Ascending aorta (tissue), 2 donors: ENCODE results near the gene CLCNKA. TPM values are rescaled to one million over a fixed set of nuclear protein-coding genes. Genes with fewer than 3 reads are reported as not detected.
"Not testable (repeated sequence)": the region's sequence is repeated elsewhere in the genome, so short reads cannot be mapped to it uniquely, and the experiment has no call there.

Experiments used
- DNase-seq, 2 donors: peaks; one replicate each; pipeline ENCODE4 v3.0.0-alpha.2; 2019; ENCODE audit warnings: low spot score in 2 of 2
- H3K27ac ChIP-seq, 2 donors: fragments of 200-600 bp; sonication (generic); one replicate each; pipeline ENCODE4 v1.5.1; 2016 to 2017; ENCODE audit warnings: mild to moderate bottlenecking in 1 of 2
- H3K27me3 ChIP-seq: fragments of 200-600 bp; sonication (generic); one replicate; pipeline ENCODE4 v1.5.1; 2017
- H3K36me3 ChIP-seq, 2 donors: fragments of 200-600 bp; sonication (generic); one replicate each; pipeline ENCODE4 v1.5.1; 2016
- H3K4me1 ChIP-seq, 2 donors: fragments of 200-600 bp; sonication (generic); one replicate each; pipeline ENCODE4 v1.5.1; 2016 to 2017; ENCODE audit warnings: mild to moderate bottlenecking in 1 of 2
- H3K4me3 ChIP-seq, 2 donors: fragments of 200-600 bp; sonication (generic); one replicate each; pipeline ENCODE4 v1.5.1; 2016 to 2017; ENCODE audit warnings: mild to moderate bottlenecking in 1 of 2
- H3K9me3 ChIP-seq, 2 donors: fragments of 200-600 bp; sonication (generic); one replicate each; pipeline ENCODE4 v1.5.1; 2016
- intact Hi-C: fragments of 100-400 bp; cut with DNase I; formaldehyde crosslinking; loops from one replicate; pipeline ENCODE4 v1.15.1; 2023
- total RNA-seq: library from RNA; depleted of rRNA; stranded (reverse); fragments of >200 nt; gene quantifications from one replicate; pipeline ENCODE4 v1.1.0, GENCODE V29; 2016
- TF ChIP-seq, protein P1 (sequence below), 3 experiments: fragments of 200-600 bp in 2 of 3; fragments of 450-650 bp in 1 of 3; sonication (generic) in 2 of 3; IDR thresholded peaks; one replicate each; pipeline ENCODE4 v1.5.1; 2016 to 2019; ENCODE audit warnings: antibody characterized with exemption in 3 of 3, mild to moderate bottlenecking in 1 of 3, moderate library complexity in 1 of 3

CLCNKA gene
- total RNA-seq, 1 donor from 2014 or later: not detected

DNA sequence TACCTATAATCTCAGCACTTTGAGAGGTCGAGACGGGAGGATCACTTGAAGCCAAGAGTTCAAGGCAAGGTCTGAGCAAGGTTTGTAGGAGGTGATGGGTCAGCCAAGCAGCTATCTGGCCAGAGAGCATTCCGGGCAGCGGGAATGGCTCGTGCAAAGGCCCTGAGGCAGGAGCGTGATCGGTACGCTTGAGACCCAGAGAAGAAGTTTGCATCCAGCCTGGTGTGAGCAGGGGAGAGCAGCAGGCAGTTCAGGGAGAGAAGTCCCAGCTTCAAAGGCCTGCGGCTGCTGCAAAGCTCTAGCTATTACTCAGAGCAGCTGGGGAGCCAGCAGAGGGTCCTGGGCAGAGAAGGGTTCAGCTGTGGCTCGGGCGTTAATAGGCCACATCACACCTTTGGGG lies 22.9 kb upstream of the CLCNKA start:
- H3K36me3 ChIP-seq: no peaks in the 10 kb centered on the region
- TF ChIP-seq, protein P1, sequence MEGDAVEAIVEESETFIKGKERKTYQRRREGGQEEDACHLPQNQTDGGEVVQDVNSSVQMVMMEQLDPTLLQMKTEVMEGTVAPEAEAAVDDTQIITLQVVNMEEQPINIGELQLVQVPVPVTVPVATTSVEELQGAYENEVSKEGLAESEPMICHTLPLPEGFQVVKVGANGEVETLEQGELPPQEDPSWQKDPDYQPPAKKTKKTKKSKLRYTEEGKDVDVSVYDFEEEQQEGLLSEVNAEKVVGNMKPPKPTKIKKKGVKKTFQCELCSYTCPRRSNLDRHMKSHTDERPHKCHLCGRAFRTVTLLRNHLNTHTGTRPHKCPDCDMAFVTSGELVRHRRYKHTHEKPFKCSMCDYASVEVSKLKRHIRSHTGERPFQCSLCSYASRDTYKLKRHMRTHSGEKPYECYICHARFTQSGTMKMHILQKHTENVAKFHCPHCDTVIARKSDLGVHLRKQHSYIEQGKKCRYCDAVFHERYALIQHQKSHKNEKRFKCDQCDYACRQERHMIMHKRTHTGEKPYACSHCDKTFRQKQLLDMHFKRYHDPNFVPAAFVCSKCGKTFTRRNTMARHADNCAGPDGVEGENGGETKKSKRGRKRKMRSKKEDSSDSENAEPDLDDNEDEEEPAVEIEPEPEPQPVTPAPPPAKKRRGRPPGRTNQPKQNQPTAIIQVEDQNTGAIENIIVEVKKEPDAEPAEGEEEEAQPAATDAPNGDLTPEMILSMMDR (IDR thresholded peaks at IDR 0.05): no peak
- no peaks in the 10 kb centered on the region for H3K27me3 ChIP-seq
- no peaks in the 10 kb centered on the region for H3K9me3 ChIP-seq
- H3K4me3 ChIP-seq: no peak overlapping the region
- DNase-seq: no peak
- H3K4me1 ChIP-seq: no peaks in the 10 kb centered on the region
- intact Hi-C loops: no loop called here
- H3K27ac ChIP-seq: no peak overlapping the region

DNA sequence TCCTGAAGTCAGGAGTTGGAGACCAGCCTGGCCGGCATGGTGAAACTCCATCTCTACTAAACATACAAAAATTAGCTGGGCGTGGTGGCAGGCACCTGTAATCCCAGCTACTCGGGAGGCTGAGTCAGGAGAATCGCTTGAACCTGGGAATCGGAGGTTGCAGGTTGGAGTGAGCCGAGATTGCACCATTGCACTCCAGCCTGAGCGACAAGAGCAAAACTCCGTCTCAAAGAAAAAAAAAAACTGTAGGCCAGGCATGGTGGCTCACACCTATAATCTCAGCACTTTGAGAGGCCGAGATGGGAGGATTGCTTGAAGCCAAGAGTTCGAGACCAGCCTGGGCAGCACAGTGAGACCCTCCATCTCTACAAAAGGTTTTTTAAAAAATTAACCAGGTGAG lies 20.6 kb upstream of the CLCNKA start:
- H3K4me3 ChIP-seq, H3K36me3 ChIP-seq, H3K4me1 ChIP-seq, H3K27ac ChIP-seq, DNase-seq, intact Hi-C loops, H3K27me3 ChIP-seq, H3K9me3 ChIP-seq: not testable (repeated sequence)

DNA sequence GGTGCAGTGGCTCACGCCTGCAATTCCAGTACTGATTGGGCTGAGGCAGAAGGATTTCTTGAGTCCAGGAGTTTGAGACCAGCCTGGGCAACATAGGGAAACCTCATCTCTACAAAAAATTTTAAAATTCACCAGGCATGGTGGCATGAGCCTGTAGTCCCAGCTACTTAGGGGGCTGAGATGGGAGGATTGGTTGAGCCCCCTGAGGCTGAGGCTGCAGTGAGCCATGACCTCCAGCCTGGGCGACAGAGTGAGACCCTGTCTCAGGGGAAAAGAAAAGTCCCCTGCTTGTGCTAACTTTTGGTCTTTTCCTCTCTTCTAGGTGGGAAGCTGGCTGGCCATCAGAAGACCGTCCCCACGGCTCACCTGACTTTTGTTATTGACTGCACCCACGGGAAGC lies 16.2 kb upstream of the CLCNKA start:
- H3K9me3 ChIP-seq: no peaks in the 10 kb centered on the region
- TF ChIP-seq, protein P1 (IDR thresholded peaks at IDR 0.05): no peak
- H3K4me1 ChIP-seq: no peaks in the 10 kb centered on the region
- H3K27ac ChIP-seq: no peak overlapping the region
- intact Hi-C loops: no loop called here
- no peaks in the 10 kb centered on the region for H3K36me3 ChIP-seq
- no peak overlapping the region for H3K4me3 ChIP-seq
- no peak for DNase-seq
- H3K27me3 ChIP-seq: no peaks in the 10 kb centered on the region

DNA sequence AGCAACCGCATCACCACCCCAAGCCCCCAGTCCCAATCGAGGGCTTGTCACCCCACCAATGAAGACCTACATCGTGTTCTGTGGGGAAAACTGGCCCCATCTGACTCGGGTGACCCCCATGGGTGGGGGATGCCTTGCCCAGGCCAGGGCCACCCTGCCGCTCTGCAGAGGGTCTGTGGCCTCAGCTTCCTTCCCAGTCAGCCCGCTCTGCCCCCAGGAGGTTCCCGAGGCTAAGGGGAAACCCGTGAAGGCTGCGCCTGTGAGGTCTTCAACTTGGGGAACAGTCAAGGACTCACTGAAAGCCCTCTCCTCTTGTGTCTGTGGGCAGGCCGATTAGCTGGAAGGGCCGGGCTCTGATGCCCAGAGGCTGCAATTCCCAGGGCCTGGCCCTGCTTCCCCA lies 15.8 kb upstream of the CLCNKA start:
- H3K9me3 ChIP-seq: no peaks in the 10 kb centered on the region
- no peaks in the 10 kb centered on the region for H3K27me3 ChIP-seq
- H3K27ac ChIP-seq: no peak overlapping the region
- H3K36me3 ChIP-seq: no peaks in the 10 kb centered on the region
- no peak overlapping the region for H3K4me3 ChIP-seq
- TF ChIP-seq, protein P1 (IDR thresholded peaks at IDR 0.05): no peak
- H3K4me1 ChIP-seq: no peaks in the 10 kb centered on the region
- no peak for DNase-seq
- intact Hi-C loops: no loop called here

DNA sequence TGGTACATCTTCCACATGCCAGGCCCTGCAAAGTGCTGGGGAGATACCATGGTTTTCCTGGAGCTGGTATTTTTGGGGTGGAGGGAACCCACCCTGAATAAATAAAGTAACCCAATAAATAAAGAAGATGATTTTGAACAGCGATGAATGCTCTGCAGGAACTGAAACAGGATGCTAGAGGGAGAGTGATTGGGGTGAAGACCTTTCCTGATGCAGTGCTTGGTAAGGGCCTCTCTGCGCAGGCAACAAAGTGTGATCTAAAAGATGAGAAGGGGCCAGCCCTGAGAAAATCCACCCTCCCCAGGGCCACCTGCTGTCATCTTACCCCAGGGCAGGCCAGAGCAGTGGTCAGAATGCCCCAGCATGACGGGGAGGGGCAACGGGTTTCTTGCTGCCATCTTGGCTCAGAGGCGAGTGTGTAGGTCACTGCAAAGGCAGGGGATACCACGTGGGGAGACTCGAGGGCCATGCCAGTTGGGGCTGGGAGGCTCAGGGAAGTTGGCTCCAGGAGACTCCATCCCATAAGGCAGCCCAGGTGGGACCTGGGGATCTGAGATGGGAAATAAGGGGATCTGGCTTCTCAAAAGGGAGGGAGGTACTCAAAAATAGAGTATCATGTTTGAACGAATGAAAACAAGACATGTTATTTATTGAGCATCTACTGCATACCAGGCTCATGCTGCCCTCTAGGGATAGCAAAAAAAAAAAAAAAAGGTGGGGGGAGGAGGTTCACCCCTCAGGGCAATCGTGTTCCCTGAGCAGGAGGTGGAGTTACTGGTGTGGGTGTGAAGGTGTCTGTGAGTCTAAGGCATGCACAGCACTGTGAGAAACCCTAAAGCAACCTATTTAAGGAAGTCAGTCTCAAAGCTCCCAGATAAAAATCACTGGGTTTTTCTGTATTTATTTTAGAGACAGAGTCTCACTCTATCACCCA lies 15.0 kb upstream of the CLCNKA start:
- TF ChIP-seq, protein P1 (IDR thresholded peaks at IDR 0.05): no peak
- DNase-seq: no peak
- Histone ChIP-seq H3K4me3 (no peak overlapping the region), H3K9me3 (no peaks in the 10 kb centered on the region), H3K36me3 (no peaks in the 10 kb centered on the region), H3K27ac (no peak overlapping the region), H3K4me1 (no peaks in the 10 kb centered on the region), H3K27me3 (no peaks in the 10 kb centered on the region)
- intact Hi-C loops: no loop called here

DNA sequence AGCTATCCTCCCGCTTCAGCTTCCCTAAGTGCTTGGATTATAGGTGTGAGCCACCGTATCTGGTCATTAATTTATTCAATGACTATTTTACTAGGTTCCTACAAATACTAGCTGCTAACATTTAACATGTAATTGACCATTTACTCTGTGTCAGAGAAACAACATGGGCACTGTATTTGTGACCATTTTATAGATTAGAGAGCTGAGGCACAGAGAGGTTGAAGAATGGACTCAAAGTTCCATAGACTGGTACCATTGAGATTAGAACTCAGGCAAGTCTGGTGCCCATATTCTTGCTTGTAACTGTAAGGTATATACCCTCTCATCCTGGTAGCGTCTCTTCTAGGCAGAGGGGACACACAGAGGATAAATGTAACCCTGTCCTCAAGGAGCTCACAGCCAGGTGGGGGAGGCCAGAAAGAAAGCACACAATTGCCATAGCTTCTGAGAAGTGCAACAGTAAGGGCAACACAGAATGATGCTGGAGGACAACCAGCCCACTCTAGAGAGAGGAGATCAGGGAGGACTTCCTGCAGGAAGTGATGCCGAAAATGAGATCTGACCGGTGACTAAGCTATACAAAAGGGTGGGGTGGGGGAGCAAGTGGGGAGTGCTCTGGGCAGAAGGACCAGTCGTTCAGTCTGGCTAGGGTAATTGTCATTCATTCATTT lies 14.0 kb upstream of the CLCNKA start:
- Histone ChIP-seq H3K9me3 (no peaks in the 10 kb centered on the region), H3K36me3 (no peaks in the 10 kb centered on the region), H3K4me1 (peaks cover 4 to 6% of the 10 kb centered on the region in 2 donors), H3K27me3 (no peaks in the 10 kb centered on the region), H3K4me3 (no peak overlapping the region), H3K27ac (no peak overlapping the region)
- TF ChIP-seq, protein P1 (IDR thresholded peaks at IDR 0.05): no peak
- intact Hi-C loops: no loop called here
- DNase-seq: no peak
